Hypothalamus (tissue), 51 donors: ENCODE results near the gene DIPK1B.
A peak's percentile ranks its signal among the peaks of the same experiment; 100 is the strongest.

Source experiments
- DNase-seq, 51 donors: peaks; one replicate each; lab custom pipeline; 2025; lab: John Stamatoyannopoulos, UW

DIPK1B gene

GRCh38 chr9:136711751-136712689, at the start of gene DIPK1B:
Gene DIPK1B, plus strand, starts transcription at chr9:136712572. Its CDS starts 94 bp downstream, at chr9:136712666.
- DNase-seq, result peak in 8 of 51 donors; percentile 23 to 59 (median 43)

DNA sequence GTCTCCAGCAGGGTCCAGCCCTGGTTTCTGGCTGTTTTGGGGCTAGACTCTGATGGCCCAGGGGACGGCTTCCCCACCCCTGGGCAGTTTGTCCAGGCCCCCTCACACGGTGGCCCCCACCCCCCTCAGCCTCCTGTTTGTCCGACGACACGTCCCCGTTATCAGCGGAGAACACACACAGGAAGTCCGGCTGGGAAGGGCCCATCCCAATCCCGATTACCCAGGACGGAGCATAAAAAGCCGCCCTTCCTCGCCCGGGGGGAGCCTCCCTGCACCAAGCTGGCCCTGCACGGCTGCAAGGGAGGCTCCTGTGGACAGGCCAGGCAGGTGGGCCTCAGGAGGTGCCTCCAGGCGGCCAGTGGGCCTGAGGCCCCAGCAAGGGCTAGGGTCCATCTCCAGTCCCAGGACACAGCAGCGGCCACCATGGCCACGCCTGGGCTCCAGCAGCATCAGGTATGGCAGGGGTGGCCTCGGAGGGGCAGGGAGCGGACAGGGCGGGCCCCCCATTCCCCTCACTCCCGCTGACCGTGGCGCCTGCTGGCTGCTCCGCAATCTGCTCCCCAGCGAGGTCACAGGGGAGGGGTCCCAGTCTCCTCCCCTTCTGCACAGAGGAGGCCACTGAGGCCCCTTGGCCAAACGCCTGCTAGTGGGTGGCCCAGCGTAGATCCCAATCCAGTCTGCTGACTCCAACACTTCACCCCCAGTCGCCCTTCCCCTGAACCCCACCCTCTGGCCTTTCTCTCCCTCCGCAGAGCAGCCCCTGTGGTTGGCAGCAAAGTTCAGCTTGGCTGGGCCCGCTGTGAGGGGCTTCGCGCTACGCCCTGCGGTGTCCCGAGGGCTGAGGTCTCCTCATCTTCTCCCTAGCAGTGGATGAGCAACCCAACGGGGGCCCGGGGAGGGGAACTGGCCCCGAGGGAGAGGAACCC, 49.5 kb upstream of the DIPK1B start, which contains the start of gene EGFL7:
Gene EGFL7, plus strand, starts transcription at position 261 of the 926 bp plus-strand sequence. CDS start 5,367 bp downstream, outside the sequence.
- DNase-seq, result no peak

DNA sequence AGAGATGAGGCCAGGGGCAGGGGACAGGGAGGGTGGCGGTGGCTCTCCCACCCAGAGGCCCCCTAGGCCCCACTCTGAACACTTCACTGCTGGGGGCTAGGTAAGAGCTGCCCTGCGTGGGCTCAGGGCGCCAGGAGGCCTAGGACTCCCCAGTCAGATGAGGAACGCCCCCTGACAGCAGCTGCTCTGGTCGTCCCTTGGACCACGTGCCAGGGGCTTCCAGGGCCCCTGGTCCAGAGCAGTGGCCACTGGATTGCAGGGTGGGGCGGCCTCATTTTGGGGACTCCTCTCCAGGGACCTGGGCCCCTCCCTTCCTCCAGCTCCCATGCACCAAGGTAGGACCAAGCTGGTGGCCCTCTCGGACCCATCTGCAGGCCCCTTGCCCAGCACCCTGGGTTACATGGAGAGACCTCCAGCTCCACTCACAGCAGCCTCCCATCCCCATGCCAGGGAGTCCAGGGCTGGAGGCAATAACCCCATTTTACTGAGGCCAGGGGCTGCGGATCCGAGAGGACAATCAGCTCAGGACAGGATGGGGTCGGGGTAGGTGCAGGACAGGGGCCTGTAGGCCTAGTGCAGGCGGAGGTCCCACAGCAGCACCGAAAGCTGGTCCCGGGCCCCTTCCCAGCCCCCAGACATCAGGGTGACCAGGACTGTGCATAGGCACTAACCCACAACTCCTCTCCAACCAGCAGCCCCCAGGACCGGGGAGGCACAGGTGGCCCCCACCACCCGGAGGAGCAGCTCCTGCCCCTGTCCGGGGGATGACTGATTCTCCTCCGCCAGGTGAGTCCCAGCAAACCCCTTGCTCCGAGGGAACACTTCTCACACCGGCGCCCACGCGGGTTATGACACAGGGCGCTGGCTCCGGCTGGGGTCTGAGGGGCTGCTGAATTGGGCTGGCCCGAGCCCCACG, 48.1 kb upstream of the DIPK1B start:
- no peak for DNase-seq

GRCh38 chr9:136665111-136665703, 47.2 kb upstream of the DIPK1B start:
- peak in 1 of 51 donors; percentile 49 for DNase-seq

- DNase-seq, result no peak
These were observed 46.5 kb upstream of the DIPK1B start for GRCh38 chr9:136665704-136666371.

GRCh38 chr9:136666372-136667213, 45.8 kb upstream of the DIPK1B start:
- no peak for DNase-seq

DNA sequence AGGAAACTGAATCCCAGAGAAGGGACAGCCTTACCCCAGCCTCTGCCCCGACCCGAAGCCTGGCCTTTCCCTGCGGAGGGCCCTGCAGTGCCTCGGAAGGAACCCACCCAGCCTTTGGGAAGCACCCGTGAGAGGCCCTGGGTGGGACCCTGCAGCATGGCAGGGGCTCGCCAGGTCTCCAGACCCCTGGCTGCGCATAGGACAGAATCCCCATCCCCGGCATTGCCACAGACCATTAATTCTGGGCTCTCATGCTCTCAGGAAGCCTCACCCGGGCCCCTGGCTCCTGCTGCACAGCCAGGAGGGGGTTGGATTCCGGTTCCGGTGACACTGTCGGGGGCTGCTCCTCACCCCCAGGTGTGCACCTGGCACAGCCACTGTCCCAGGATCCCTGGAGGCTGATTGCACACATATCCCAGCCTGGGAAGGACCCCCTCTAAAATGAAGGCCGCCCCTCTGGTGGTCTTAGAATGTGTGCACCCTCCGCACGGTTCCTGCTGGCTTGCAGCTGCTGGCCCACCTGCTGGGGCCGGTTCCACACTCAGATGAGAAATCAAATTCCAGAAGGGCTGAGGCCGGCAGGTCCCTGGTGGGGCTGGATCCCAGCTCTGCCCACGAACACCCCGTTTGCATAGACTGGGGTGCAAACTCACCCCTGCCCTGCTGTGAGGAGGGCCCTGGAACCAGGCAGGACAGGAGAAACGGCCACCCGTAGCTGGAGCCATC, 45.0 kb upstream of the DIPK1B start:
- DNase-seq, result no peak

GRCh38 chr9:136667940-136668760, 44.2 kb upstream of the DIPK1B start:
- DNase-seq, result no peak

DNA sequence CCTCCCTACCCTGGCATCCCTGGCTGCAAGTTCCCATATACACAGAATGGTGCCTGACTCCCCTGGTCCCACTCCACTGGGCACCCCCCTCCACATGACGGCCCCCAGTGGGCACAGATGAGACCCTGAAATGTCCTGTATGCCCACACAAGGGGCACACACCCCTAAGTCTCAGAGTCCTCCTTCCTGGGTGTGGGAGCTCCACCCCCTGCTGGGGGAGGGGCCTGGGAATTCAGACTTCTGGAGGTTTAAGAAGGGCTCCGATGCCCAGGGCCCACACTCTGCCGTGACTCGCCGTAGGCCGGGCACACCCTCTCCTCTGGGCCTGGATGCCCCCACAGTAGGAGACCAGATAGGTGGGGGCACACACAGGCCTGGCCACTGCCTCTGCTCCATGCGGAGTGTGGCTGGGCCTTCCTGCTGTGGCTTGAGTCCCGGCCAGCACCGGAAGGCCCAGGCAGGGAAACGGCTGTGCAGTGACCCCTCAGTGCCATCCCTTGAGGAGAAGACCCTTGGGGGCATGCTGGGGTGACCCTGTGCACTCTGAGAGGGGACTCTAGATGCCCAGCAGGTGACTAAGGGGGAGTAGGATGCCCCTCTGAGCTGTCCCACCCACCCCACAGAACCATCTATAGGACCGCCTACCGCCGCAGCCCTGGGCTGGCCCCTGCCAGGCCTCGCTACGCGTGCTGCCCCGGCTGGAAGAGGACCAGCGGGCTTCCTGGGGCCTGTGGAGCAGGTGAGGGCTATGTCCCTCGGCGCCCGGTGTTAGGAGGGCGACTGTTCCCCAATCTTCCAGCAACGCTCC, 43.2 kb upstream of the DIPK1B start:
- no peak for DNase-seq

DNA sequence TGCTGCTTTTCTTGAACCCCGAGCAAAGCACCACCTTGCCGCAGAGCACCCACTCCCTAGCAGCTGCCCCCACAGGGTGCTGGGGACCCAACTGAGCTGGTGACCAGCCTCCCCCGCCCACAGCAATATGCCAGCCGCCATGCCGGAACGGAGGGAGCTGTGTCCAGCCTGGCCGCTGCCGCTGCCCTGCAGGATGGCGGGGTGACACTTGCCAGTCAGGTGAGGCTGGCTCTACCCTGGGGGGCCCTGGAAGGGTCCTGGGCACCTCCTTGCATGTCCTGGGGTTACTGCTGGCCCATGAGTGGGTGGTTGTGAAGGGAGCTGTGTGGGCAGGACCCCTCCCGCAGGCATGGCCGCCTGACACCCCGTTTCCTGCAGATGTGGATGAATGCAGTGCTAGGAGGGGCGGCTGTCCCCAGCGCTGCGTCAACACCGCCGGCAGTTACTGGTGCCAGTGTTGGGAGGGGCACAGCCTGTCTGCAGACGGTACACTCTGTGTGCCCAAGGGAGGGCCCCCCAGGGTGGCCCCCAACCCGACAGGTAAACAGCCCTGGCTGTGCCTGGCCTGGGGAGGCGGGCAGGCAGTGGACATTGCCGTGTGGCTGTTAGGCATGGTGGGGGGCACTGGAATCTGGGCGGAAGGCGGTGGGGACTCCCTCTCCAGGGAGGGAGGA, 42.4 kb upstream of the DIPK1B start:
- DNase-seq, result no peak

GRCh38 chr9:136670576-136671253, 41.7 kb upstream of the DIPK1B start:
- DNase-seq, result no peak

GRCh38 chr9:136671254-136671614, 41.1 kb upstream of the DIPK1B start:
- DNase-seq, result no peak

DNA sequence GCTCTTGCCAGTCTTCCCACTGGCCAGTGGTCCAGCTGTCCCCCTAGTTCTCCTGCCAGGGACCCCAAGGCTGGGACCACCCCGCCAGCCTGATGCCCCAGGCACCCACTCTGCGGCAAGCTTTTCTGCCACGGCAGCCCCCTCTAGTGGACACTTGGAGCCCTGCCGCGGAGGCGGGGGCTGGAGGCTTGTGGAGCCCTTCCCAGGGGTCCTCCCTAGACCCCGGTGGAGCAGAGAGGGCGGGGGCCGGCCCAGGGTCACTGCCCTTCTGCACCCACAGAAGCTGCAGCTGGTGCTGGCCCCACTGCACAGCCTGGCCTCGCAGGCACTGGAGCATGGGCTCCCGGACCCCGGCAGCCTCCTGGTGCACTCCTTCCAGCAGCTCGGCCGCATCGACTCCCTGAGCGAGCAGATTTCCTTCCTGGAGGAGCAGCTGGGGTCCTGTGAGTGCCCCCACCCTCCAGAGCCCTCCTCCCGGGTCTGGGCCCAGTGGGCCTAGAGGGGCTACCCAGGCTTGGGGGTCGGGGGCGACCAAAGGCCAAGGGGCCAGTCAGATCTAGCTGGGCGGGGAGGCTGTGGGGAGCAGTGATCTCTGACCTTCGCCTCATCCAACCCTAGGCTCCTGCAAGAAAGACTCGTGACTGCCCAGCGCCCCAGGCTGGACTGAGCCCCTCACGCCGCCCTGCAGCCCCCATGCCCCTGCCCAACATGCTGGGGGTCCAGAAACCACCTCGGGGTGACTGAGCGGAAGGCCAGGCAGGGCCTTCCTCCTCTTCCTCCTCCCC, 40.5 kb upstream of the DIPK1B start:
- peak in 3 of 51 donors; percentile 19 to 26 (median 20) for DNase-seq
